RPMI7951 (cell line): ENCODE data around the gene EML5. TPM values are rescaled to one million over a fixed set of nuclear protein-coding genes. Genes with fewer than 3 reads are reported as not detected.

Experiments used
- DNase-seq: peaks from one replicate; pipeline ENCODE4 v3.0.0-alpha.2; 2012; ENCODE audit warnings: low read depth
- total RNA-seq: library from RNA; depleted of rRNA; stranded (reverse); fragments of >200 nt; shearing (Covaris generic); gene quantifications from 2 replicates; pipeline ENCODE4 v1.2.3, GENCODE V29; 2014

Gene EML5
- total RNA-seq, 1 experiment from 2014 or later = 3.1 TPM

DNA sequence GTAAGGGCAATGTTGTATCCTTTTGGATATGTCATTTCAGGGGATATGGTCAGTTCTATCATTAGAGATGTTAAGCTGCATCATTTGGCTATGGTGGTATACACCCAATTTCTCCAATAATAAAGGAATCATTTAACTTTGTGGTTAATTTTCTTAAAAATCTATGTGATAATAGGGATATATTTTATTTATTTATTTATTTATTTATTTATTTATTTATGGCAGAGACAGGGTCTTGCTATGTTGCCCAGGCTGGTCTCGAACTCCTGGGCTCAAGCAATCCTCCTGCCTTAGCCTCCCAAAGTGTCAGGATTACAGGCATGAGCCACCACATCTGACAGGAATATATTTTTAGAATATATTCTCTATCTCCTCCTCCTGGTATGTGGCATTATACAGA, 85.7 kb downstream of the EML5 start:
- no peak for DNase-seq

- peak; percentile 13 for DNase-seq
These were observed 86.3 kb downstream of the EML5 start for GRCh38 chr14:88706425-88706824.

GRCh38 chr14:88698651-88699050, 94.1 kb downstream of the EML5 start:
- no peak for DNase-seq

GRCh38 chr14:88695870-88696269, 96.9 kb downstream of the EML5 start:
- no peak for DNase-seq

GRCh38 chr14:88688386-88688785, 104.4 kb downstream of the EML5 start:
- no peak for DNase-seq

GRCh38 chr14:88683119-88683518, 109.6 kb downstream of the EML5 start:
- DNase-seq = no peak

GRCh38 chr14:88682495-88683114, 110.1 kb downstream of the EML5 start:
- no peak for DNase-seq

DNA sequence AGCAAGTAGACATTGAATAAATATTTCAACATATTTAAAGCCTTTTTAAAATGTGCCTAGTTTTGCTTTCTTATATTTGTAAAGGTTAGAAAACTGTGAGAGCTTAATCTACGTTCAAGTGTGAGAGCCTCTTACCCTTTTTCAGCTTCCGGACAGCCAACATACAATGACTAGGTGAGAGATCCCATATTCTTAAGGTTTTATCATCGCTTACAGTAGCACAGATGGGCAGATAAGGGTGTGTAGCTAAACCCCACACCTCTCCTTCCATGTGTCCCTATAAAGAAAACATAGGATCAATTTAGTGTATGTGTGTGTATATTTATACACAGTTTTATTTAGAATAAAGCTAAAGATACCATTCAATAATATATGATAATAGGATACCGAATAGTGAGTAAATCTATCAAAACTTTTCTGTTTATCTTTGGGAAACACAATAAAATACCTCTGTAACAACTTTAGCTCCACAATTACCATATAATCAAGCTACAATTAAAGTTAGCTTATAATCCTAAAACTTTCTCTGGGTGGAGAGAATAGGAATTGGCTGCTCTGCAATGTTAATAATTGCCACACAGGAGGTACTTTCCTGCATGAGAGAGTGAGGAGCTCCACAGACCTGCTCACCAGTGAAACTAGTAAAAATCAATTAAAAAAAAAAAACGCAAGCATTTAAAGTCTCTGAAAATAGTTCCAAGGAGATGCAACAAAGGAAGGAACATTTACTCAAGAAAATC, 110.8 kb downstream of the EML5 start:
- no peak for DNase-seq

DNA sequence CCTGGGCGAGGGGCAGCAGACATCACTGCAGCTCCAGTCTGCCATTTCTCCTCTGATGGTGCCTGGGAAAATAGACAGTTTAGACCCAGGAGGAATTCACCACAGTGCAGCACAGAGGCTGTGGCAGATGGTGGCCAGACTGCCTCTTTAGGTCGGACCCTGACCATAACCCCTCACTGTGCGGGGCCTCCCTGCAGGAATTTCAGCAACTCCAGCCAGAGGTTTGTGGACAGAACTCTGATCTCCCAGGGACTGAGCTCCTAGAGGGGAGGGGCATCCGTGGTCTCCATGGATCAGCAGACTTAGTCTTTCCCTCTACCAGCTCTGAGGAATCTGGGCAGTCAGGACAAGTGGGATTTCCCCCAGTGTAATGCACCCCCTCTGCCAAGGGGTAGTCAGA, 123.4 kb downstream of the EML5 start:
- no peak for DNase-seq

GRCh38 chr14:88668448-88669116, 124.2 kb downstream of the EML5 start:
- no peak for DNase-seq

DNA sequence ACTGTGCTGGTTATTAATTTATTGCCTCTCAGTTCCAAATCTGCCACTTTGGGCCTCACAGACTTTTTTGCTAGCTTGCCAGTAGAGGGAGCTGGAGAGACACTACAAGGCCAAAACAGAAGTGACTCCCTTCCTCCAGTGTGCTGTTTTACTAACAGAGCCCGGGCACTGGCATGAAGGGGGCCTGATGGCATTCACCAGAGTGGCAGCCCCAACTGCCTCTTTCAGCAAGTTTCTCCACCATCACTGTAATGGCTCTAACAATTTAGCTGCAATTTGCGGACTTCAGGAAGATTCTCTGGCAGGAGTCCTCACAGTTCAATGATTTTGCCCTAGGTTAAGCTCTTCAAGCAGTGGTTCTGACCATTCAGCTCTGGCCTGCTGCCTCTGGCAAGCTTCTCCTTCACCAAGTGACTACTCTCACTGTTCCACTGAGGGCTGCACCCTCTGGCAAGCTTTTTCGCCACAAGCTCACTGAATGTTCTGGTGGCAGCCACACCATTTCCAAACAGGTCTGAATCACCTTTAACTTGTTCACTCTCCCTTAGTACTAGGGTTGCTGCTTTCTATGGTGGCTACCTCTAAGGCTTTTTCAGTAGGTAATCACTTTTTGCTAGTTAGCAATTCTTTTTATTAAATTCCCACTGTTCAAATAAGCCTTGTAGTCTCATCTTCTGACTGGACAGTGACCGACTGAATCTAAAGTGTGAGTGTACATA, 125.0 kb downstream of the EML5 start:
- peak; percentile 76 for DNase-seq

GRCh38 chr14:88660056-88660455, 132.7 kb downstream of the EML5 start:
- DNase-seq = no peak

- DNase-seq = no peak
These were observed 153.5 kb downstream of the EML5 start for GRCh38 chr14:88639221-88639620.

DNA sequence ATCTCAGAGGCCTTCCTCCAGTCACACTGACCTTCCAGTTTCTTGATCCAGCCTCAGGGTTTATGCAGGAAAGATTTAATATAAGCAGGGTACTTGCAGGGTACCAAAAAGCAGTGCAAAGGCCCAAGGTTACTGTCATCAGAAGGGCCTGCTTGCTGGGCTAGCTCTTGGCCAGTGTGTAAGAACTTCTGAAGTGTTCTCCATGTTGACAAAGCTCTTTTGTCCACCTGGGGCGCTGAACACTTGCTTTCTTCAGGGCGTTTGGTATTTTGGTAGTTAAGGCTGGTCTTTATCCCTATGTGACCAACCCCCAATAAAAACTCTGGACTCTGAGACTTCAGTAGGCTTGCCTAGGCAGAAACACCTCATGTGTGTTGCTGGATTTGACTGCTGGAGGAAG, 160.2 kb downstream of the EML5 start:
- DNase-seq = no peak

DNA sequence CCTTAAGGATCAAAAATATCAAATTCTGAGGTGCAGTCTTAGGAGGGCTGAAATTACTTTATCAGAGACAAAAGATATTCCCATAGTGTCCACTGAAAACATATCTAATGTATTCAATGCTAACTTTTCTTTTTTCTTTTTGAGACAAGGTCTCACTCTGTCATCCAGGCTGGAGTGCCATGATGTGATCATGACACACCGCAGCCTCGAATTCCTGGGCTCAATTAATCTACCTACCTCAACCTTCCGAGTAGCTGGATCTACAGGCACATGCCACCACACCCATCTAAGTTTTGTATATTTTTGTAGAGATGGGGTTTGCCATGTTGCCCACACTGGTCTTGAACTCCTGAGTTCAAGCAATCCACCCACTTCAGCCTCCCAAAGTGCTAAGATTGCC, 161.7 kb downstream of the EML5 start:
- no peak for DNase-seq

DNA sequence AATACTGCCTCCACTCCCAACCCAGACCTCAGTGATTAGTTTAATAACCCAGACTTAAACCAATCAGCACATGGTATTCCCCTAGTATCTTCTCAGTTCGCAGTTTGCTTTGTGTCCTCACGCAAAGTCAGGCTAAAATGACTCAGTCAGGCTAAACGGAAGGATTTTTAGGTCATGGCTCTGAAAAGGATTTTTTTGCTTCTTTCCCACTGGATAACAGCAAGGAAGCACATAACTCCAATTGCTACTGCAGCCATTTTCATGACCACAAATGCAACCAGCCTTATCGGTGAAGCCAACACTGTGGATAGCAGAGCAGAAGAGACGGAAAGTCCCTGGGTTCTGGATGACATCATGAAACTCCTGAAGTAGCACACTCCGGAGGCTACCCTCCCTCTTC, 162.2 kb downstream of the EML5 start:
- peak; percentile 81 for DNase-seq

- no peak for DNase-seq
These were observed 164.3 kb downstream of the EML5 start for GRCh38 chr14:88628462-88628861.

- DNase-seq = no peak
These were observed 164.7 kb downstream of the EML5 start for GRCh38 chr14:88628033-88628432.

- no peak for DNase-seq
These were observed 167.1 kb downstream of the EML5 start for GRCh38 chr14:88625671-88626070.

DNA sequence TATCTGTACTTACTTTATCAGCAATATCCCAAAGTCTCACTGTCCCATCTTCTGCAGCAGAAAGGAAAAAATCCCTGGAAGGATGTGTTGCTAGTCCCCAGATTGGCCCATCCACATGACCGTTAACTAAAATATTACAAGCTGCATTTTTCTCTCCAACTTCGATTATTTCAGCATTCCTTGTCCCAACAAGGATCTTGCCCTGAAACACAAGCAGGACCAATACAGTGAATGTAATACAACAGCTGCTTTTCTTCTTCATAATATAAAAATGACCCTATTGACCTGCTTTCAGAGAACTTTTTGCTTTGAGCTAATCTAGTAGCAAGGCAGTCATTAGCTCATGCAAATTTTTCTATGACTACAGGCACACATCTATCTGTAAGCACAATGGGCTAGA, 171.7 kb downstream of the EML5 start:
- no peak for DNase-seq

DNA sequence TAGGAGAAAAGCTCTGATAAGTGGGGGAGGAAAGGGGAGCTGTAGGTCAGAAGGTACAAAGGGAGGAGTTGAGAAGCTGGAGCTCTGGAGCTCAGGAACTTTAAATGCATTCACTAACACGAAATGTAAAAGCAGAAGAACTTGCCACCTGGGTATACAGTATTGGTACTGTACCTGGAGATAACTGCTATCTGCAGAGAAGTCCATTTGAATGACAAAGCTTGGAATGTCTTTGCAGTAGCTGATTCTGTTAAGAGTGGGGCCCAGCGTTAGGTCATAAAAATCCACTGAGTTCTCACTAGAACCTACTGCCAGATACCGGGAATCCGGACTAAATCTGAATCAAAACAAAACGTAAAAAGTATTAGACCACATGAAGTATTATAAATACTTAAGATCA, 174.3 kb downstream of the EML5 start:
- no peak for DNase-seq

GRCh38 chr14:88617479-88617878, 175.3 kb downstream of the EML5 start:
- no peak for DNase-seq

DNA sequence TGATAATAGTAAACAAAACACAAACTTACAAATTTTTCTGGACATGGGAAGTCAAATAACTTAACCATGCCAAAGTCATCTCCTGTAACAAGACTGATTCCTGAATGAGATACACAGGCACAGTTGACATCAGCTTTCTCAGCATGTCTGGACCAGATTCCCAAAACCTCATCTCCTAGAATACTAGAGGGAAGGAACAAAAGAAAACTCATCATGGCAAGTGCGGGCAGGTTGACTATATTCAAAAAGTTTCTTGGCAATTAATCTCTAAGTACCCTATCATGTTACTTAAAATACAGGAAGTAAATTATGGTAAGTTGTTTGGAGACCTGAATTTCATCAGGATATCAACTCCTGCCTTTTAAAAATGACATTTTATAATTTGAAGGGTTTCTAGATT, 176.1 kb downstream of the EML5 start:
- DNase-seq = no peak
